HG02870 (cell line): ENCODE data around the gene FAM107B.
"Not testable (repeated sequence)": the region's sequence is repeated elsewhere in the genome, so short reads cannot be mapped to it uniquely, and the experiment has no call there.

Experiments used
- ATAC-seq: cut with Tn5 transposase; IDR thresholded peaks from one replicate; pipeline ENCODE4 v1.9.1; 2021; ENCODE audit warnings: mild to moderate bottlenecking, moderate library complexity; ENCODE audit not compliant: unreplicated experiment

Gene FAM107B

DNA sequence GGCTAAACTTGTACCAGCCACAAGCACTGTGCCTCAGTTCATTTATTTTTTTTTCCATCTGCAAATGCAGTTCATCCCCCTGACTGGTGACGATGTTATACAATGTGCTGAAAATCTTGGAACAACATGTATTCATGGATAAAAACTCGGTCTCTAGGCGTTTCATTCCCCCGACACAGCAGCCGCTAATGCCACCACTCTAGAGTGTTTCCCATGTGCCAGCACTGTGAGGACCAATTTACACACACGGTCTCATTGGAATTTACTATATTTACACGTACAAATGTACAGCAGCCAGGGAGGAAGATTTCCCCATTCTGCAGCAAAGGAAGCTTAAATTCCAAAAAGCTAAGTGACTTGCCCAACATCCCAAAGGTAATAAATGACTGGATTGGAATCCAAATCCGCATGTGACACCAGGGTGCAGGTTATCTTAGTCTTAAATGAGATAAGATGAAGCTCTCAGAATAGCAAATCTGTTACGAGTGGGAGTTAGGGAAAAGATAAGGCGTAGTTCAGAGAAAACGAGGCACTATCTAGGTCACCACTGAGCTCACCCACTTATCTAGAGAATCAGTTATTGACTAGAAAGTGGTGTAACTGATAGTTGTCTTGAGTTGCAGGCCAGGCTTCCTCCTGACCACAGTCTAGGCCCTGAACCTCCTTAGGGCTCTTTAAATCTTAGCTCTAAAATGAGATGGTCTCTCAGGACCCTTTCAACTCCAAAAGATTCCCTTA is 36.7 kb downstream of the FAM107B start:
- ATAC-seq = no peak

DNA sequence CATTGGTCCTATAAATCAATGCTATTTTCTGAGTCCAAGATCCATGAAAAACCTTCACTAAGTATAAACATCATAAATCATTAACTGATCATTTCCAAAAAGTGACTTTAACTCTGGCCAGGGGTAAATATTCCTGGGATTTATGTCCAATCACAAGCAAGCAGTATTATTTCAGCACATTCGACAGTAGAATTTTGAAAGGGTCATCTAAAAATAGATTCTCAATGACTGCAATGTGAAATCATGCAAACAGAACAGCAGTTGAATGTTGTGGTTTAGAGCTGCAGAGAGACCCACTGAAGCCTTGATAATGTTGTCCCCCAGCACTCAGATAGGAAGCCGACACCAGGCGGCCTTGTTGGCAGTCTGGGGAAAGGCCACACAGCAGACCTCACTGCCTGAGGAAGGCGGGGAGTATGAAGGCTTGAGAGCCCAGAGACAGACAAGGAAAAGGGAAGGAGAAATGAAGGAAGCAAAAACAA is 38.1 kb downstream of the FAM107B start:
- no peak for ATAC-seq

DNA sequence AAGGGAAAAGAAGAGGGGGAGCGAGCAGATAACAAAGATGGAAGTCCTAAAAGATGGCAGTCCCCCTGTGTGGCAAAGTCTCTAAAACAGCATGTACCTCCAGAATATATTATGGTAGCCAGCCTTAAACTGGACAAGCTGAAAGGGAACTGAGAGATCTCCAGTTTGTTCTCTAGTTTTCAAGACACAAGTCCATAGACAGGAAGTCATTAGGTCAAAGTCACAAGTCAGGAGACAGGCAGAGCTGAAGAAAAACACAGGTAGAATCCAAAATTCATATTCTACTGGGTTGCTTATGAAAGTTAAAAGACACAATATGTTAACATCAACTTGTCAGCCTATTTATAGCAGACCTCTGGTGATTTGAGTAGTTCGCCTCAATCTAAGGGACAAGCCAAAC is 38.7 kb downstream of the FAM107B start:
- ATAC-seq = no peak

DNA sequence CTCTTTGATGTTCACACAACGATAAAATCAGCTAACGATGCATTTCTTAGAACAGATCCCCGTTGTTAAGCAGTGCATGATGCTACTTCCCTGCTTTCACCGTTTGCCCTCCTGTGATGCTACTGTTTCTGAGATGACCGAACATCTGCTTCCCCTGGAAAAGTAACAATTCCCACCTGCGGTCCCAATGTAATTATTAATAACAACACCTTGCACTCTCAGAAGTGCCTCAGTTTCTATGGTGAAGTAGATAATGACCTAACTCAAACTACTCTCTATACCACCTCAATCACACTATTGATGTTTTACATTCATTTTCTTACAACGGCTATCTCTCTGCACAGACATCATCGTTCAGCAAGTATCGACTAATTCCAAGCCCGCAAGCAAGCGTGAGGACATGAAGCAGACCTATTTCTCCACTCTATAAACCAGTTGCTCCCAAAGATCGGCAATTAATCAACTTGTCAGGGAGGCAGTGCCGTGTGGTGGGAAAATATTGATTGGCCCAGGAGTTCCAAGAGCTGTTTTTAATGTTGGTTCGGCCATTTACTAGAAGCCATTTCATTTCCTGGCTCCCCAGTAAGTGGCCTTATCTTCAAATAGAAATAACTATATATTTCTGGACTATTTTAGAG is 42.7 kb downstream of the FAM107B start:
- no peak for ATAC-seq

DNA sequence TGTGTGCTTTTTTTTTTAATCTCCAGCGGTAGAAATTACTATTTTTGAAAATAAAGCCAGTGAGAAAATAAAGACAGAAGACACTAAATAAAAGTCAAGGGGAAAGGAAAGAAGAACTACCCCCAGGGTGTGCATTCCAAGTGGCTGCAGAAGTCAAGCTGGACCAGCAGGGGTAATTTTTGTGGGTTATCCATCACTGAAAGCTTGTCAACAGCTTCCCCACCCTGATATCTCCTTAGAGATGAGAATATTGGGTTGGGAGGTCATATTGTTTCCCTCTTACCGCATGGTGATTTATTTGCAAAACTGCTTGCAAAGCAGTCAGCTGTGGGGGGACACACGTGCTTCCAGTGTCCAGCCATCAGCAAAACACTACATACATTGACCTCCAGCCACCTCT is 46.4 kb downstream of the FAM107B start:
- no peak for ATAC-seq

DNA sequence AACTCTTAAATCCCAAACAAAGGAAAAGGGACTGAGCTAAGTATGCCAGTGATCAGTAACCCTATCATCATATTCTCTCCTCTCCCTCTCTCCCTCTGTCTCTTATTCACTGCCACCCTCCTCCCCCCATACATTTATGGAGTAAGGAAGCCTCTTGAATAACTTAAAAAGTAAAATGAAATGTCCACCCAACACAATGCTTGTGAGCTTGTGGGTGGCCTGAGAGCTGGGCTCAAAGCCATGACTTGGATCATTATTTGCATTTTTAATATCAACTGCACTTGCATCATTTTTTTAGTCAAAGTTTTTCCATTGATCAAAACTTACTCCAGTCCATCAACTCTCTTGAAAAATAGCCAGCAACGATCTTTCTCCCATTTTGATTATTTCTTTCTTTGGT is 46.8 kb downstream of the FAM107B start:
- no peak for ATAC-seq

DNA sequence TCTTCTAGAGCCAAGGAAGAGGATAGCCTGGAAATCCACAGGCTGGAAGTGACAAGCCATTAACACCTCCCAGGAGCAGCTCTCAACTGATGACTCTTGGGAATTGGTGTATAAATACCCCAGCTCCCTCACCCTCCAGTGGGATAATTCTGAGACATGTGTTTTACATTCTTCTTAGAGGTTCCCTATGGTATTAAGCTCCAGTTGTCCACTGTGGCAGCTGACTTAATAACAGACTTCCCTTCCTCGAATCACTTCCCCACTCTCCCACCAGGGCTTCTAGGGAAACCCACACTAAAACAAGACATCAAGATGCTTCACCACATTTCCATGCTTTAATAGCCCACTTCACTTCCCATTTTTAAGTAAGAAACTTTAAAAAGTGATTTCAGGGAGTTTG is 47.2 kb downstream of the FAM107B start:
- no peak for ATAC-seq

DNA sequence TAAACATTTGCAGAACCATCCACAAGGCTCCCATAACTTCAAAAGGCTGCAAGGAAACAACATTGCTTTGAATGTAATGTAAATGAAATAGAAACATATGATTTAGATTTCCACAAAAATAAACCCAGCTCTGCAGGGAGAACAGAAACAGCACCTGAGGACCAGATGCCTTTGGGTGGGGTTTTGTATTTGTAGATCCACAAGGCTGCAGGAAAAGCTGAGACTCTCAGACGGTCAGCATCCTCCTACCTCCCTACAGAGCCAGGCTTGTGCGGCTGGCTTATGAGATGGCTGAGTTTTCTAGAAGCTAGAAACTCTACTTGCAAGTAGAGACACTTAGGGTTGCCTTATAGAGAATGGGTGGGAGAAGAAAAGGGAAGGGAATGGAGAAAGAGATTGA is 49.8 kb downstream of the FAM107B start:
- no peak for ATAC-seq

DNA sequence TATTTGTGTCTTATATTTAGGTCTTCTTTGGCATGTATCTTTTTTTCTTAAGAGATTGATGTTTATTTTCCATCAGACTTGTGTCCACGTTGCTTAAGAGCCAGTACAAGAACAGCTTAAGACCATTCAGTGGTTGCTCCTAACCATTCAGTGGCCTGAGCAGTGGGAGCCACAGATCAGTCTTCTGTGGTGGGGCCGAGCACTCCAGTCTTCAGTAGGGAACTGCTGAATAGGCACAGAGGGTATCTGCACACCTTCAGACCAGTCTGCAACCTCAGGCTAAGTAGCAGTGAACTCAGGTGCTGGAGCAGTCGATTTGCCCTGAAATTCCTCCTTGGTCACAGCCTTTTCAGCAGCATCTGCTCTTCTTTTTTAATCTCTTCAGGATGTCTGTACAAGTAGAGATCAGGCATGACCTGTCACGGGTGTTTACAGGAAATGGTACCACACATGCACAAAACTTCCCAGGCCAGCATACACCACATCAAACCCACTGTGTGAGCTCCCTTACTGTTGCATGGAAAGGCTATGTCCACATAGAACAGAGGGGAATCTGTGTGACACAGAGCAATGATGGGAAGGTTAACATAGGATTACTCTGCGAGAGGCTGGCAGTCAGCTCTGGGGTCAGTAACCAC is 51.5 kb downstream of the FAM107B start:
- no peak for ATAC-seq

DNA sequence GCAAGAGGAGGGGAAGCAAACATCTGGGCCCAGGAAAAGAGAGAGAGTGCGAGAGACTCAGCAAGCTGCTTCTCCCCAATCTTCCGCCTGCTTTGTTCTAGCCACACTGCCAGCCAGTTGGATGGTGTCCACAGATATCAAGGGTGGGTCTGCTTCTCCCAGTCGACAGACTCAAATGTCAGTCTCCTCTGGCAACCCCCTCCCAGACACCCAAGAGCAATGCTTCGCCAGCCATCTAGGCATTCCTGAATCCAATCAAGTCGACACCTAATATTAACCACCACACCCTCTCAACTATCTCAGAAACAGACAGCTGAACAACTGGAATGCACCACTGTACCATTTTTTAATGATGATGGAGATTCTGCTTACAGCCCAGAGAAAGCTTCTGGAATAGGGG is 57.1 kb downstream of the FAM107B start:
- no peak for ATAC-seq

DNA sequence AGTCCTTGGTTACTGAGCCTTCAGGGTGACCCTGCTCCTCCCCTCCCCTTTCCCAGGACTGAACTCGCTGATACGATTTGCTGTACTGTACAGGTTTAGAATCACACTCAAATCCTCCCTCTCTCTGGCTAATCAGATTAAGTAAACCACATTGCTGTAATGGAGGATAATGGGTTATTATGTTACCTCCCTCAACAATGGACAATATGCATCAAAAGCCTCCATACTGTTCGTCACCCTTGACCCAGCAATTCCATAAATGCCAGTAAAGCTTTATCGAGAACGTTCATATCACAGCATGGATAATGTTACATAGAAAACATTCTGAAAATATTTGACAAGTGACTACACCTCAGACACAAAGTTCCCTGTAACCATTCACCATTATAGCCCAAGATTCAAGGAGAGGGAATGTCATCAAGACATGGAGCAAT is 61.7 kb downstream of the FAM107B start:
- ATAC-seq = no peak

DNA sequence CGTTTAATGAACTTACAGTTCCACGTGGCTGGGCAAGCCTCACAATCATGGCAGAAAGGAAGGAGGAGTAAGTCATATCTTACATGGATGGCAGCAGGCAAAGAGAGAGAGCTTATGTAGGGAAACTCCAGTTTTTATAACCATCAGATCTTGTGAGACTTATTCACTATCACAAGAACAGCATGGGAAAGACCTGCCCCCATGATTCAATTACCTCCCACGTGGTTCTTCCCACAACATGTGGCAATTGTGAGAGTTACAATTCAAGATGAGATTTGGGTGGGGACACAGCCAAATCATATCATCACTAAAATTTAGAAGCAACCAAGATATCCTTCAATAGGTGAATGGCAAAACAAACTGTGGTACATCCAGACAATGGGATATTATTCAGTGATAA is 65.4 kb downstream of the FAM107B start:
- not testable (repeated sequence) for ATAC-seq

DNA sequence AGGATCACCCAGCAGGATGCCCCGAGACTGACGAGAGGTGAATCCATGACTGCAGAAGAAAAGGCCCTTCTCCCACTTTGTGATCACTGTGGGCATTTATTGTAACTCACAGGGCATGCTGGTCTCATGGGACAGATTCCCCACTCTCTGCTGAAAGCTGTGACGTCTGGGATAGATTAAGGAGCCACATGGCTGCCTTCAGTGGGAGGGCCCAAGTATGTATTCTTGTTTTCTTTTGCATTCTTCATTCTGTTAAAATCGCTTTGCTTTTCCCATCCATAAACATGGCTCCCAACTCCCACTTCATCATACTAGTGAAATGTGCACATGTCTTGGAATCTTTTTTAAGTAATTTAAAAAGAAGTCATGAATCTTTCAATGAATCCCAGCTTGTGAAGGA is 67.2 kb downstream of the FAM107B start:
- ATAC-seq = no peak

DNA sequence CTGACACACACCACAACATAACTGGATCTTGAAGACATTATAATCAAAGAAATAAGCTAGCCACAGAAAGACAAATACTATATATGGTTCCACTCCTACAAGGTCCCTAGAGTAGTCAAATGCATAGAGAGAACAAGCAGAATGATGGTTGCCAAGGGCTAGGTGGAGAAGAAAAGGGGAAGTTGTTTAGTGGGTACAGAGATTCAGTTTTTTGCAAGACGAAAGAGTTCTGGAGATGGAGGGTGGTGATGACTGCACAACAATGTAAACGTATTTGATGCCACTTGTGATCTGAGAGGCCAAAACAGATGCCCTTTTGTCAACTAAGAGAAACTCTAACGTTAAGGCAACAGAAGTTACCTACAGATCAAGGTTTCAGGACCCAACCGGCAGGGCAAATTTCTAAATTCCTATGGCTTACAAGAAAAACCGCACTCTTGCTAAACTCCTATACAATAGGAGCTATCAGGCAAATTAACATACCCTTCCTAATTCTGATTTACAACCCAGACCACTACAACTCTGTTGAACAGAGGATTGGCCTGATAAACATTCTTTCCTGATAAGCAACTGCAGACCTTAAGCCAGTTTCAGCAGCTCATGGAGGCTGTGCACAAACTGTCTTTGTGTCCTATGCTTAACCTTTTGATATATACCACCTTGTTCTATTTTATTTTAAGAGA is 69.0 kb downstream of the FAM107B start:
- no peak for ATAC-seq

DNA sequence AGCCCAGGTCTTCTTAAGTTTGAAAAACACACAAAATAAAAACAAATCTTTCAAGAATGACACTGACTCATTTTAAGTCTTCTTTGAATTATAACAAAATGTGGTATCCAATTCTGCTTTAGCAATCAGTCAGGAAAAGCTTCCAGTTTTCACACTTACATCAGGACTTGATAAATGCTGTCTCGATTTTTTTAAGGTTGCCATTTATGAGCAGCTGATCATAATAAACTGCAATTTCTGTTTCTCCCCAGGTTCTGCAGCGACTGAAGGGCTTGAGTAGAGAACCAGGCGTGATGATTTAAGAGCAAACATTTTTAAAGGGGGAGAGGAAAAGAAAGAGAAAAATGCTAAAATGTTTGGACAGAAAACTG is 71.1 kb downstream of the FAM107B start:
- ATAC-seq = no peak

DNA sequence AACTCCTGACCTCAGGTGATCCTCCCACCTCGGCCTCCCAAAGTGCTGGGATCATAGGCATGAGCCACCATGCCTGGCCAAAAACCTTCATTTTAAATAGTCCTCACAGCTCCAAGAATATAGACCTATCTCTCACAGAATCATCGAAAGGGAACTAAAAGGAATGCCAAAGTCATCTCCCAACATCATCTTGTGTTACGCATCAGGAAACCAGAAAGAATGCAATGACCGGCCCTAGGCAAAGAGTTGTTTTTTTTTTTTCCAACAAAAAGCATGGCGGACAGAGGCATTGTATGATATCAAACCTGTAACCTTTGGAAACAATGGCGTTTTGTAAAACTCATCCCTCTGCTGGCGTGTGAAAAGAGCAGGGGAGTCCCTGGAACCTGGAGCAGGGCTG is 73.2 kb downstream of the FAM107B start:
- ATAC-seq = no peak

DNA sequence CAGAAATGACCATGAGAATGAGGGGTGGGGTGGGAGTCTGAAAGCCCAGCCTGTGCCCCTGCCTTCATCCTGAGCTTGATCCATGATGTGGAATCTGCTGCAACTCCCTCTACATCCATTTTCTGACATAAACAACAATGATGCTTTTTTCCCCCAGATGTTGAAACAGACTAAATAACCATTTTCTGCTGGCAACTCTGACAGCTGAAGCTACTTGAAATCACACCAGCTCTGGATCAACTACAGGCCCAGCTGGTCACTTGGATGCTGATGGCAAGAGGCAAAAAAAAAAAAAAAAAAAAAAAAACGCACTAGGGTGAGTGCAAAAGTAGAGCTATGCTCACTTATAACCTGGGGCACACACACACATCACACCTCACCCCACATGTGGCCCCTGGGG is 74.2 kb downstream of the FAM107B start:
- ATAC-seq = no peak

DNA sequence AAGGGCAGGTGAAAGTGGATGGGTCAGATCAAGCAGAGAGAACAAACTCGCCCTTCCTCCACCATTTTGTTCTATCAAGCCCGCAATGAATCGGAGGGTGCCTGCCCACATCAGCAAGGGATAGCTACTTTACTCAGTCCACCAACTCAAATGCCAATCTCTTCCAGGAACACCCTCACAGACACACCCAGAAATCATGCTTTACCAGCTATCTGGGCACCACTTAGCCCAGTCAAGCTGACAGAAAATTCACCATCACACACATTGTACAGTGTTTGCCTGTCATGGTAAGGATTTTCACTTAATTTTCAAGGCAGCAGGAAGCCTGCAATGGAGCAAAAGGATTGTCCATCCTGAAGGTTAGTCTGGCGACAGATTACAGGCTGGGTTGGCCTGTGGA is 75.2 kb downstream of the FAM107B start:
- no peak for ATAC-seq

DNA sequence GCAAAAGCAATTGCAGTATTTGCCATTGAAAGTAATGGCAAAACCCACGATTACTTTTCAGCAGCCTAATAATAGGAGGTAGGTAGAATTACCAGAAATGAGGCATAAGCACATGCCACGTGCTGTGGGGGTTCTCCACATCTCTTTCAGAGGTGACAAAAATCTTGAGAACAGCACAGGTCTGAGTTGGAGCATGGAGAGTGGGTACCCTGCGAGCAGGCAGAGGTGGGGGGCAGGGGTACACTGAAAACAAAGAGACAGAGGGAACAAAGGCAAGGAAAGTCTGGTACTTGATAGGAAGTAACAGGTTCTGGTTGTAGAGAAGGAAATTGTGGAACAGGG is 75.9 kb downstream of the FAM107B start:
- ATAC-seq = no peak

DNA sequence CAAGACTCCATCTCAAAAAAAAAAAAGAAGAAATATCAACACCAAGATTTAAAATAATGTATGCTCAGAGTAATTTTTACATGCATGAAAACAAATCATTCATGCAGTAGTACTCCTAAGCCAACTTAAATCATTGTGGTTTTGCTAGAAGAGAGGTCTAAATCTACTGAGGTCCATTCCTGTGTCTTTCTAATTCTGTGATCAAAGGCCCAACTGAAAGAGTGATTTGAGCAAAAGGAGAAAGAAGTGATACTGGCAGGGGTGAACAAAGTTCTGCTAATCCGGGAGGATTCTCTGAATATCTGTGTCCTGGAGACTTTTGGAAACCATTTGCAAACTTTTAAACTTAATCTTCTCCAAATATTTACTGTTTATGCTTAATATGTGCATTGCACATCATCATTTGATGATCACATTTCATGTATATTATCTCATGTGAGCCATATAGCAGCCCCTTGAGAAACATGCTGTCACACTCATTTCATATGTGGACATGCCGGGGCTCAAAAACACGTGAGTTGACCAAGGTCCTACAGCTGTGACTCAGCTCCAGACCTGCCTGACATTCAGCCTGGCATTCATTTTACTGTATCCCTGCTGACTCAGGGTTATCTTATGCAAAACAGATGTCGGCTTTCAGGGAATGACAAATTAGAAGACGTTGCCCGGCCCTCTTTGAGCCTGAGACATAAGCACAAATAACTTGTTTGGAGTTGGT is 76.4 kb downstream of the FAM107B start:
- no peak for ATAC-seq

DNA sequence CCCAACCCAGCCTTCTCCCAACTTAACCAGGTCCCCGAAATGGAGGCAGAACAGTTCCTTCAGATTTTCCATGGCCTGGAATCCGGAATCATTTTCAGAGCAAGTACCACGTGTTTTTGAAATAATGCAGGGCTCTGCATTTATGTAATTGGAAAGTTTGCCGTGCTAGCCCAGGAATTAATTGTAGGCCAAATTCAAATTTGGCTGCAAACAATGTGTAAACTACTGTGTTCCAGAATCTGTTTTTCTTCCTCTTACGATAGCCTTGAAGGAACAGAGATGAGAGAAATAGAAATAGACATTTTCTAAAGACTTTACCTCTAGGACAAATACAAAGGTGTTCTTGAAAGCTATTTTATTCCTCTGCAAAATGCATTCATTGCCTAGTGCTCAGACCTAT is 77.4 kb downstream of the FAM107B start:
- no peak for ATAC-seq
